GM21825 (cell line): ENCODE data around the gene TRIM67.

Experiments used
- ATAC-seq: cut with Tn5 transposase; IDR thresholded peaks from one replicate; pipeline ENCODE4 v1.9.1; 2021; ENCODE audit warnings: mild to moderate bottlenecking, moderate library complexity; ENCODE audit not compliant: unreplicated experiment

Gene TRIM67

DNA sequence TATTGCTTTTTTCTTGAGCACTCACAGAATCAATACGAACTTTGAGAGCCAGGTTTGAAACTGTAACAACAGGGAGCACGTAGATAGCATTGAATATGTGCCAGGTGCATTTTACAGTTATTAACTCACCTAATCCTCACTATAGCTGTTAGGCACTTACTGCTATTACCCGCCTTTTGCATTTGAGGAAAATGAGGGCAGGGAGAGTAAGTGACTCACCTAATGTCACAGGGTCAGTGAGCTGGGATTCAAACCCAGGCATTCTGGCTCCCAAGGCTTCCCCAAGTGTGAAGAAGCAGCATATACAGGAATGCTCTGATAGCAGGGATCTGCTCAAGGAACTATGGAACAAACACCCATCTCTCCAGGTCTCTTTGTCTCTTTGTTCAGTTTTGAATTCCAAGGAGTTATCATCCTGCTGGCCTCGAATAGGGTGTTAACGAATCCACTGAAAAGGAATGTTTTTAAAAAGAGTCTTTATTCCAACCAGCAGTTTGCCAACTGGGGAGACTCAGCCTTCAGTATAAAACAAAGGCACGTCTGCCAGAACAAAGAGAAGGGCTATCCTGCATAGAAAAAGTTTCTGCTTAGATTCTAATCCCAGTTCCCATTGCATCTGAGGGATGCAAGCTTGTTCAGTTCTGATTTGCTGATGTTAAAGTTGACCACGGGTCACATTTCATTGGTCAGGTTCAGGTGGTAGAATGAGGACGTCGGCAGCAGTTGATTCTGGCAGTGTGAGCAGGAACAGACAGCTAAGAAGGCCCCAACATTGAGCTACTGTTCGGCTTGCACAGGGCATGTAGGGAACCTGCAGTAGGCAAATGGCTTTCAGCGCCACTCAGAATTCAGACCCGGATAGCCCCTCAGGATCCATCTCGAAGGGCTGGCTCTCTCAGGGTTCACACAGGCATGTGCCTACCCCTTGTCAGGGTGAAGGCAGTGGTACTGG lies 22.1 kb downstream of the TRIM67 start:
- ATAC-seq = no peak

DNA sequence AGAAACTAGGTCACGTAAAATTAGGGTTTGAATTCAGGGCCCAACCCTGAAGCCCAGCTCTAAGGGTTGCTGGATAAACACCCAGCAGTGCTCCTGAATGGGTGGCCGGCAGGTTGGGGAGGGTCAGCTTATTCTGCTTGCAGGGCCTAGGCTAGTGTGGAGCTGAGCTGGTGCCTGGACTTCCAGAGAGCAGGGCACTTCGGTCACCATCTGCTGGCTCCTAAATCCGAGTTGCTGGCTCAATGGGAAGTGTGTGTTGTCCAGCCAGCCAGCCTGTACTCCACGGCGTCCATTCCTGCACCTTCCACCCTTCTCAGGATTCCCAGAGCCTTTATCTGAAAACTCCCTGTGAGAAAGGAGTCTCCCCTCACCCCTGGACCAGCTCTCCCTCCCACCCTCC lies 23.0 kb downstream of the TRIM67 start:
- no peak for ATAC-seq

DNA sequence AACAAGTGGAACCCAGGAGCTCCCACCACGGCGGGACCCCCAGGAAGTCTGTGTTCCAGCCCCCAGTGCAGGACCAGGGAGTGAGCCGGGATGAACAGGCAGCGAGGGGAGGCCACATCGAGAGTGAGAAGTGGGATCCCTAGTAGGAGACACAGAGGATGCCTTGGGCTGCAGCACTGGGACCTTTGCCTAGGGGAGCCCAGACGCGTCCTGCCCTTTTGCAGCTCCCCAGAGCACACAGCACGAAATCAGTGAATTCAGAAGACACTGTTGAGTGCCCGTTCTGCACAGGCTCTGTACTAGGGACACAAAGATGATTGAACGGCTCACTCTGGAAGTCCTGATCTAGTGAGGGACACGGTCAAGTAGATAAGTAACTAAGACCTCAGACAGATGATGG lies 23.5 kb downstream of the TRIM67 start:
- ATAC-seq = no peak

DNA sequence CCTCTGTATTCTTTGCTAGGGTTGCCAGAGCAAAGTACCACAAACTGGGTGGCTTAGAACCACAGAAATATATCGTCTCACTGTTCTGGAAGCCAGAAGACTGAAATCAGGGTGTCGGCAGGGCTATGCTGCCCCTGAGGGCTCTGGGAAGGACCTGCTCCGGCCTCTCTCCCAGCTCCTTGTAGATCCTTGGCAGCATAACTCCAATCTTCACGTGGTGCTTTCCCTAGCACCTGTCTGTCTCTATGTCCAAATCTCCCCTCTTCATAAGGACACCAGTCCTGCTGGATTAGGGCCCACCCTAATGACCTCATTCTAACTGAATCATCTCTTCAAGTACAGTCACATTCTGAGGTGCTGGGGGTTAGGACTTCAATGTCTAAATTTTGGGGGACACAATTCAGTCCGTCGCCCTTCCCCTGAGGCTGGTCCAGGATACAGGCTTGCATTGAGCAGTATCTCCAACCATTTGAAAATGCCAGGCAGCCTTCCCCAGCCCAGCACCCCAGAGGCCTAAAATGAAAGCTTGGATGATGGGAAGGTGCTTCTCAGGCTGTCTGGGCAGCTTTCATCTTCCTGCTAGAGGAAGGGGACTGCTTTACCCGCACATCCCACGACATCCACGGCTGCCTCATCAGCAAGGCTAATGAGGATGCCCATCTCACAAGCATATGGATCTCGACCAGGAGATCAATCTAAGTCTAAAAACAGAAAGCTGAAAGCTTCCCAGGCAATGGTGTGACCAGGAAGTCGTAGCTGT lies 24.7 kb downstream of the TRIM67 start:
- ATAC-seq = no peak

DNA sequence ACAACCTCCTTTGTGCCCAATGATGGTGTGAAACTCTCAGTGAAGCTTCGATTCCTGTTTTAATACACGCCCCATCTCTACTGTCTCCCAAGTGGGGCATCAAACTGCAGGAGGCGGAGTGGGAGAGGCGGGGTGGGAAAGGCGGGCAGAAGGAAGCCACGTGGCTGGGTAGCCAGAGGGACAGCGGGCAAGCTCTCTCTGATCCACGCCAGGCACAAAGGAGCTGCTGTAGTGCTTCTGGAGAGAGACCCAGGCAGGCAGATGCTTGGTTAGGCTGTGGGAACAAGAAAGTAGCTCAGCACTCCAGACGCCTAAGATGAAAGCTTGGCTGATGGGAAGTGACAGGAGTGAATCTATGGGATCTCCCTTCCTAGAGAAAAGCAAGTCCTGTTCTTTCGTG lies 25.7 kb downstream of the TRIM67 start:
- no peak for ATAC-seq

DNA sequence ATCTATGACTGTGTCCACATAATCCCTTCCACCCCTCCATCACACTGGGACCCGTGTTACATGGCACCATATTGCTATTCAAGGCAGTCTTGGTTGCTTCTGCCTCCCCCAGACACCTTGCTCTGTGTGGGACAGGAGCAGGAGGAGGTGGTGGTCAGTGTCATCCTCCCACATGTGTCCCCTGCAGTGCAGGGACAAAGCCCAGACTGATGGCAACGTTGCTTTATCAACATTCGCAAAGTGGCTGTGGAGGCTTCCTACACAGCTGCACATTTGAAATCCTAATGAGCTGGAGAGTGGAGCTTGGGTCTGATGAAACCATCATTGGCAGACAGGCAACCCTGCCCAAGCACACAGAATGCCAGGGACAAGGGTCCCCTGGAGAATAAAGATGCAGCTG lies 26.2 kb downstream of the TRIM67 start:
- no peak for ATAC-seq

DNA sequence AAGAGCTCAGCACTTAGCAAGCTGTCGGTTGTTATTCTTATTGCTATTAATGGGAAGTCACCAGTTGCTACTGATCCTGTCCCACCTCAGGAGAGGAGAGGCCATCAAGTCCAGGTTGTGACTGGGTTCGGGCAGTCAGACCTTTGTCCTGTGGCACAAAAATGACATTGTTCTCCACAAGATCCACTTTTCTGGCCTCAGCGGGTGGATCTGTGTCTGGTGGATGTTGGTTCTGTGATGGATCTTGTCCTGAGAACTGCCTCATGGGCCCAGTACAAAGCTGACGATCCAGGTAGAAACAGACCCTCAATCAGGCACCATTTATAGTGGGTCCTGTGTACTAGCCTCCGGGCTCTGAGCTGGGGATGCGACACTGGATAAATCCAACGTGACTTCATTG lies 26.9 kb downstream of the TRIM67 start:
- no peak for ATAC-seq

DNA sequence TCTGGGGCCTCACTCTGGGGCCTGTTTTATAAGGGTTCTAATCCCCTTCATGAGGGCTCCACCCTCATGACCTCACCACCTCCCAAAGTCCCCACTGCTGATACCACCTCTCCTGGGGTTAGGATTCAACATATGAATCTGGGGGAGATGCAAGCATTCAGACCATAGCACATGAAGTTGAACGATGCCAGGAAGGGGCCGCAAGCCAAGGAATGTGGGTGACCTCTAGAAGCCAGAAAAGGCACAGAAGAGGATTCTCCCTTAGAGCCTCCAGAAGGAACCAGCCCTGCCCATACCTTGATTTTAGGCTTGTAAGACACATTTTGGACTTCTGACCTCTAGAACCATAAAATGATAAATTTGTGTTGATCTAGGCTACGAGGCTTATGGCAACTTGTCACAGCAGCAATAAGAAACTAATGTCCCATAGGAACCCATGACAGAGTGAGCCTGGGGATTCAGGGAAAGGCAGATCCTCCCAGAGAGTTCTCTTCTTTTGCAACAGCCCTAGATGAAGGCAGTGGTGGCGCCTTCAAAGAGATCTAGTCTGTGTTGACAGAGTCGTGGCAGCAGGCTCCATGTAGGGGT lies 27.9 kb downstream of the TRIM67 start:
- ATAC-seq = no peak

DNA sequence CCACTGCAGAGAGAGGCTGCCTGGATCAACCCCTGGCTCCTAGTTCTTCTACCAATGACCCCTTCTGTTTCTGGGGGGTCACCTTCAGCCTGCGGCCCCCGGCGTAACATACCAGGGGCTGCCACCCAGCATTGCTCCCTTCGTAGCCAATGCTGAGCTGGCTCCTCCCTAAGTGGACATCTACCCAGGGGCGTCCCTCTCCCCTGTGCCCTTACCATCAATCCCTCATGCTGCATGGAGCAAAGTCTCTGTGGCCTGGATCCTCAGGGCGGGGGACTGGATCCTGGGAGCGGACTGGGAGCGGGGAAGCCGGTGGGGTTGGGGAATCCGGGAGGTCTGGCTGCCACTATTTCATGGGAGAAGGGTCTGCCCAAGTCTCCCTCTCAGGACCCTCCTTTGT lies 28.6 kb downstream of the TRIM67 start:
- ATAC-seq = no peak

DNA sequence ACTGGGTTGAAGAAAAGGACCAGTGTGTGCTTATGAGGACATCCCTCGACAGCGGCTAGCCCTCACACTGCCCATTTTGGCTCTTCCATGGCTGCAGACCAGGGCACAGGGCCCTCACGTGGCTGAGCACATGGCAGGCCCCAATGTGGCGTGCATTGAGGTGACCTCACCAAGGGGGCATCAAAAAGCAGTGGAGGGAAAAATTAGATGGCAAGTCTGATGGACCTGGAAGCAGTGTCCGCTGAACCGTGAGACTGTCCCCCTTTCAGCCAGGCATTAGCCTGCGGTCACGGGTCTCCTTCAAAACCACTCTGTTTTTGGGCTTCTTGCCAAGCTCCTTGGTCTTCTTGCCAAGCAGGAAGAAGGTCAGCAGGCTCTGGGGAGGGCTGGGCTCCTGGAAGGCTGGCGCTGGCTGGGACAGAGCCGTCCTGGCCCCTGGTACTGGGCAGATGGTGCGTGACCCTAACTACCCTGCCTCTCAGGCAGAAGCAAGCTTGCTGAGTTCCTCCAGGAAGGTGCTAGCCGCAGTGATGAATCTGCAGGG lies 30.8 kb downstream of the TRIM67 start:
- no peak for ATAC-seq

DNA sequence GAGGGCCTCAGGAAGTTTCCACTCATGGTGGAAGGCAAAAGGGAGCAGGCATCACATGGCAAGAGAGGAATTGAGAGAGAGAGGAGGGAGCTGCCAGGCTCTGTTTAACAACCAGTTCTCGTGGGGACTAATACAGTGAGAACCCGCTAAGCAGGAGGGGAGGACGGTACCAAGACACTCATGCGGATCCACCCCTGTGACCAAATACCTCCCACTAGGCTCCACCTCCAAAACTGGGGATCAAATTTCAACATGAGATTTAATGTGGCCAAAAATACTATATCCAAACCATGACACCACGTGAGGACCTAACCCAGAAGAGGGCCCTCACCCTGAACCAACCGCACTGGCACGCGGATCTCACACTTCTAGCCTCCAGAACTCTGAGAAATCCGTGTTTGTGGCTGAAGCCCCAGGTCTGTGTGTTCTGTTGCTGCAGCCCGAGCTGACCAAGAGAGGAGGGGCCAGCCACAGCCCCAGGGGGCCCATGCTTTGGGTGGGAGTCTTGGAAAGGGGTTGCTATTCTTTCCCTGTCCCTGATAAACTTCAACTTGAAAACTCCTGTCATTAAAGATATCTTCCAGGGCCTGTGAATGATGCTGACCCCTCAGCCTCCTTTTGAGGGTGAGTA lies 32.0 kb downstream of the TRIM67 start:
- no peak for ATAC-seq

DNA sequence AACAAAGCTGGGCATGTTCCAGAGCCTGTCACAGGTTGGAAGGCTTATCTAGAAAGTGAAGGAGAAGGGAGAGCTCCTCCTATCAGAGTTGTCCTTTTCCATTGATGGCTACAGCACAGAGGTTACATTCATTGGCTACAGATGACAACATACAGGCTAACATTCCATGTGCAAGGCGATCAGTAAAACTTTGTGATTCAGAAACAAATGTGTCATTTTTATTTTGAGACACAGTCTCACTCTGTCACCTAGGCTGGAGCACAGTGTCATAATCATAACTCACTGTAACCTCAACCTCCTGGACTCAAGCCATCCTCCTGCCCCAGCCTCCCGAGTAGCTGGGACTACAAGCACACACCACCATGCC lies 32.6 kb downstream of the TRIM67 start:
- no peak for ATAC-seq

DNA sequence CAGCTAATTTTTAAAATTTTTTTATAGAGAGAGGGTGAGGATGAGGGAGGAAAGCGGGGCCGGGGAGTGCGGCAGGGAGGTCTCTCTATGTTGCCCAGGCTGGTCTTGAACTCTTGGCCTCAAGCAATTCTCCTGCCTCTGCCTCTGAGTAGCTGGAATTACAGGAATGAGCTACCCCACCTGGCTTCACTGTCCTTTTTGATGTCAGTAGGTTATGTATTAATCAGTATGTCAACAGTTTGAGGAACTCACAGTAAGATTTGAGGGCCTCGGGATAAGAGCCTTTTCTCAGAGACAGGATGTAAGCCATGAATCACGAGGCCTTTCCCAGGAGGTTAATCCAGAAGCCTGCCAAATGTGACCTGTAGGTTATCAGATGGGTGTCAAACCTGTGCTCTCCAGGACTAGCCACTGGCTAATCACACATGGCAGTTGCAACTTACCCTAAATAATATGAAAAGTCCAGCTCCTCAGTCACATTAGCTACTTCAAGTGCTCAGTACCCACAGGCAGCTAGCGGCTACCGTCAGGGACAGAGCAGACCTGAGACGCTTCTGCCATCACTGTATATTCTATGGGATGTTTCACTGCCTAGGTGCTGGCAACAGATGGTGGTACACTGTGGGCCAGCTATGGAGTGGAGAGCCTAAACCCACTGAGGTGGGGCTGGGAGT lies 33.1 kb downstream of the TRIM67 start:
- no peak for ATAC-seq

DNA sequence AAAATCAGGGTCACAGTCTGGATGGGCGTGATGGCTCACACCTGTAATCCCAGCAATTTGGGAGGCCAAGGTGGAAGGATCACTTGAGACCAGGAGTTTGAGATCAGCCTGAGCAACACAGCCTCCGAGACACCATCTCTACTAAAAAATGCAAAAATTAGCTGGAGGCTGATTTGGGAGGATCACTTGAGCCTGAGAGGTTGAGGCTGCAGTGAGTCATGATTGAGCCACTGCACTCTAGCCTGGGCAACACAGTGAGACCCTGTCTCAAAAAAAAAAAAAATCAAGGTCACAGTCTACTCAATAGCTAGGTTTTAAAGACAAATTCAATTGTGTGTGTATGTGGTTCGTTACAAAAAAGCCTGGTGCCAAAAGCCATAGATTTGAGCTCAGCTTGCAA lies 34.4 kb downstream of the TRIM67 start:
- no peak for ATAC-seq

DNA sequence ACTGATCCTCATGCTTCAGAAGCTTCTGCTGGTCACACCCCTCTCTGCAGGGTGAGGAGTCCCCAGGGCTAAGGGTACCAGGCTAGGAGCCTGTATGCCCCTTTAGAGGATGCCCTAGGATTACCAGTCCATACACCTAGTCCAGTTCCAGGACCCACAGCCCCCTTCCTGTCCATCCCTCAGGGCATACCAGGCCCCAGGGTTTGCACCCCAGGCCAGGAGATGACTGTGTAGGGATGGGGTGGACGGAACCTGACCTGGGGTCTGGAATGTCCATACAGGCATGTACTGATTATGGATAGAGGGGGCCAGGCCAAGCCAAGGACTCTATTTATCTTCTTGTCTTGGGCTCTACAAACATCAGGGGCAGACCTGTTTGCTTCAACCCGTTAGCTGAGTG lies 34.9 kb downstream of the TRIM67 start:
- no peak for ATAC-seq

DNA sequence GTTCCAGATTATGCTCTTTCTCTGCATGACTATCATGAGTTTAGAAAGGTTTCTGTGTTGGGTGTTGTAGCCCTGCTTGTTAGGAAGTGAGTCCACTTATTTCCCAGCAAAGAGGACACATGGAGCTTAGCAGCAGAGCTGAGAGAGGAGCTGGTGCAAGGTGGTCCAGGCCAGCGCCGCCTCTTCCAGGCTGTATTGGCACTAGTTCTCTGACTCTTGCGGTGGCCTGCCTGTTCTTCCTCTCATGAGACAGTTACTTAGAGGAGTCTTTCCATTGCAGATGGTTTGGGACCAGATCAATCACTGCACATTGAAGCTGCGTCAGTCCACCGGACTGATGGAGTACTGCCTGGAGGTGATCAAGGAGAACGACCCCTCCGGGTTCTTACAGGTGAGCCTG lies 38.0 kb downstream of the TRIM67 start:
- no peak for ATAC-seq

DNA sequence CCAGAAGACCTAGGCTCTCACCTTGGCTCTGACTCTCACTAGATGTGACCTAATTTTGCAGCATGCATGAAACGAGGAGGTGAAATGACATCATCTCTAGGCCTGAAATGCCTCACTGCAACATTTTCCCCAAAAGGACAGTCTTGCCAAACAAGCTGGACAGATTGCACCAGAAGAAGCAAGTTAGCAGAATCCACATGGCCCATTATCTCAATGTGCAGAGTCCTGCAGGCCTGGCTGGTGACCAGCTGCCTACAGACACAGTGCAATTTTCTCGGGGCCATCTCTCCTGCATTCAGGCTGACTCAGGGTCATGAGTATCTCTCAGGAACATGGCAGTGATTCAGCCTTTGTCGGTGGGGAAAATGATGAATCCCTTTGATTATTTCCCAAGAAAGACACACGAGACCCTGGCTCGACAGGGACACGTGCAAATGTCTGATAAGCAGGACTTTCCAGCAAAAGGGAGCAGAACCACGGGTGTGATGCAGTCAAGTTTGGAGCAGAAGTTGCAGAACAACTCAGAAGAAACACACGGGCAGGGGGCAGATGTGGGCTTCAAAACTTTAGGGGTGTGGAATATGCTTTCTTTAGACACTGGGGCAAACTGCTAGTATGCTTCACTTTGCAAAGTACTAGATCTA lies 38.7 kb downstream of the TRIM67 start:
- no peak for ATAC-seq

DNA sequence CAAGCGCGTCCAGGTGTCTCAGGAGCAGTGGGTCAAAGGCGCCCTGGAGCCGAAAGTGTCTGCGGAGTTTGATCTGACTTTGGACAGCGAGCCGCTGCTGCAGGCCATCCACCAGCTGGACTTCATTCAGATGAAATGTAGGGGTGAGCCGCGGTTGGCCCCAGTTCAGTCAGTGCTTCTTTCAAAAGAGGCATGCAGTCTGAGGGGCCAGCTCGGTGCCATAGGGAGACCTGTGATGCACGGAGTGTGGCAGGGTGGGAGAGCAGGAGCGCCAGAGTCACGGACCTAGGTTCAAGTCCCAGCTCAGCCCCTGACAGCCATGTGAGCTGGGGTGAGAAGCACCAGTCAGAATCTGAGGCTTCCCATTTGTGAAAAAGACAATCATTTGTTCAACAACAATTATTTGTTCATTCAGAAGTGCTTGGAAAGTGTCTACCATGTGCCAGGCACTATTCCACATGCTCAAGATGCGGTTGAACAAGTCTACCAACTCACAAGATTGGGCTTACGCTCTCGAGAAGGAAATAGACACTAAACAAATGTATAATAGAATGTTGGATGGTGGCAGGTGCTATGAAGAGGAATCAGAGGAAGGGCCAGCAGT lies 39.6 kb downstream of the TRIM67 start:
- ATAC-seq = no peak

DNA sequence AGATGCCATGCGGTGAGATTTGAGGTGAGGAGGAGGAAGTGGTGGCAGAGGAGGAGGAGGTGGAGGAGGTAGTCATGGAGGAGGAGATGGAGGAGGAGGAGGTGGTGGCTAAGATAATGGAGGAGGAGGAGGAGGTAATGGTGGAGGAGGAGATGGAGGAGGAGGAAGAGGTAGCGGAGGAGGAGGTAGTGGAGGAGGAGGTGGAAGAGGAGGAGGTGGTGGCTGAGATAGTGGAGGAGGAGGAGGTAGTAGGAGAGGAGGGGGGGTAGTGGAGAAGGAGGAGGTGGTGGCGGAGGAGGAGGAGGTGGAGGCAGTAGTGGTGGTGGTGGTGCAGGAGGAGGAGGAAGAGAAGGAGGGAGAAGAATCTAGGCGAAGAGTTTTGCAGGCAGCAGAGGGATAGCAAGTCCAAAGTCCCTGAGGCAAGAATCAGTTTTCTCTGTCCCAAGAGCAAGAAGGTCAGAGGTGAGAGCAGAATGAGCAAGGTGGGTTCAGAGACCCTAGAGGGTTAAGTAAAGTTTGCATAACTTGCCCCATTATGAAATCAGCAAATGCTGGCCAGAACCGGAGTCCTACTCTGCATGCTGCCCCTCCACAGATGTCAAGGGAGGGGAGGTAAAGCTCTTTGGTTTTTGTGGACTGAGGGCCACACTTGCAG lies 40.2 kb downstream of the TRIM67 start:
- no peak for ATAC-seq
